Transverse colon (tissue), 3 donors: ENCODE results near the gene ALG14.

Source experiments
- EP300 ChIP-seq: sonication (generic); formaldehyde crosslinking; IDR thresholded peaks from one replicate; pipeline ENCODE4 v1.6.1; 2017; ENCODE audit warnings: antibody characterized with exemption, low read depth
- POLR2A ChIP-seq: fragments of 450-650 bp; IDR thresholded peaks from one replicate; pipeline ENCODE4 v1.6.1; 2016; ENCODE audit warnings: antibody characterized with exemption, mild to moderate bottlenecking, moderate library complexity
- TF ChIP-seq, protein P1 (sequence below), 5 experiments: fragments of 200-600 bp in 3 of 5; fragments of 450-650 bp in 2 of 5; sonication (generic) in 3 of 5; IDR thresholded peaks; 1 replicate in 2 of 5; 2 replicates in 3 of 5; pipeline ENCODE4 v1.5.1; 2016 to 2017; ENCODE audit warnings: antibody characterized with exemption in 5 of 5, inconsistent platforms in 3 of 5, mild to moderate bottlenecking in 2 of 5, moderate library complexity in 1 of 5

DNA sequence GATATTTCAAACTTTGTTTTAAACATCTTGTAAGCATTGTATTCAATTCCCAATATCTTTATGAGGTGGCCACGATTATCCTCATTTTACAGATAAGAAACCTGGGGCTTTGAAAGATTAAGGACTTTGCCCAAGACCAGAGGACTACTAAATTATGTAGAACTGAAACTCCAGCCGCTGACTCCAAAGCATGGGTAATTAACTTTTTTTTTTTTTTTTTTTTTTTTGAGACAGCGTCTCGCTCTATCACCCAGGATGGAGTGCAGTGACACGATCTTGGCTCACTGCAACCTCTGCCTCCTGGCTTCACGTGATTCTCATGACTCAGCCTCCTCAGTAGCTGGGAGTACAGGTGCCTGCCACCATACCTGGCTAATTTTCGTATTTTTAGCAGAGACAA is 68.7 kb downstream of the ALG14 start:
- TF ChIP-seq, protein P1, sequence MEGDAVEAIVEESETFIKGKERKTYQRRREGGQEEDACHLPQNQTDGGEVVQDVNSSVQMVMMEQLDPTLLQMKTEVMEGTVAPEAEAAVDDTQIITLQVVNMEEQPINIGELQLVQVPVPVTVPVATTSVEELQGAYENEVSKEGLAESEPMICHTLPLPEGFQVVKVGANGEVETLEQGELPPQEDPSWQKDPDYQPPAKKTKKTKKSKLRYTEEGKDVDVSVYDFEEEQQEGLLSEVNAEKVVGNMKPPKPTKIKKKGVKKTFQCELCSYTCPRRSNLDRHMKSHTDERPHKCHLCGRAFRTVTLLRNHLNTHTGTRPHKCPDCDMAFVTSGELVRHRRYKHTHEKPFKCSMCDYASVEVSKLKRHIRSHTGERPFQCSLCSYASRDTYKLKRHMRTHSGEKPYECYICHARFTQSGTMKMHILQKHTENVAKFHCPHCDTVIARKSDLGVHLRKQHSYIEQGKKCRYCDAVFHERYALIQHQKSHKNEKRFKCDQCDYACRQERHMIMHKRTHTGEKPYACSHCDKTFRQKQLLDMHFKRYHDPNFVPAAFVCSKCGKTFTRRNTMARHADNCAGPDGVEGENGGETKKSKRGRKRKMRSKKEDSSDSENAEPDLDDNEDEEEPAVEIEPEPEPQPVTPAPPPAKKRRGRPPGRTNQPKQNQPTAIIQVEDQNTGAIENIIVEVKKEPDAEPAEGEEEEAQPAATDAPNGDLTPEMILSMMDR (IDR thresholded peaks at IDR 0.05) = no peak
- TF ChIP-seq POLR2A = no peak
- TF ChIP-seq EP300 = no peak
